Upper lobe of right lung (tissue), 1 donor: ENCODE results near the gene RRP15. TPM values are rescaled to one million over a fixed set of nuclear protein-coding genes. Genes with fewer than 3 reads are reported as not detected.

Experiments
- ATAC-seq: fragments of 200-7000 bp; cut with Tn5 transposase; one replicate; pipeline ENCODE4 v1.9.1; 2020; ENCODE audit warnings: mild to moderate bottlenecking, moderate library complexity
- DNase-seq: peaks from one replicate; pipeline ENCODE4 v3.0.0-alpha.2; 2020
- H3K27ac ChIP-seq: fragments of 200-600 bp; one replicate; pipeline ENCODE4 v1.8.0; 2022
- H3K27me3 ChIP-seq: fragments of 200-600 bp; one replicate; pipeline ENCODE4 v1.8.0; 2022; ENCODE audit warnings: mild to moderate bottlenecking
- H3K36me3 ChIP-seq: fragments of 200-600 bp; one replicate; pipeline ENCODE4 v1.8.0; 2022
- H3K4me1 ChIP-seq: fragments of 200-600 bp; one replicate; pipeline ENCODE4 v1.8.0; 2022
- H3K4me3 ChIP-seq: fragments of 200-600 bp; one replicate; pipeline ENCODE4 v1.8.0; 2022; ENCODE audit warnings: mild to moderate bottlenecking
- H3K9me3 ChIP-seq: fragments of 200-600 bp; one replicate; pipeline ENCODE4 v1.8.0; 2022
- CTCF ChIP-seq: fragments of 200-600 bp; IDR thresholded peaks from one replicate; pipeline ENCODE4 v1.8.0; 2022; ENCODE audit warnings: antibody characterized with exemption
- intact Hi-C: fragments of 100-400 bp; cut with DNase I; formaldehyde crosslinking; loops from one replicate; pipeline ENCODE4 v1.11.0; 2022
- total RNA-seq: library from RNA; stranded (reverse); fragmentation: NEBNext Ultra II Directional; extraction: Animal tissue kit (Norgen Biotek cat#: 25700); gene quantifications from one replicate; pipeline ENCODE4 v1.2.1, GENCODE V29; 2021
- donor health status: DM: no; HTN: yes; CAD: no; lungs with severe emphysema.

The RRP15 gene
- total RNA-seq, 1 donor from 2014 or later = 16.9 TPM

GRCh38 chr1:218369688-218370511, 84.8 kb downstream of the RRP15 start:
- no peak for TF ChIP-seq CTCF
- Histone ChIP-seq H3K27ac (no peak overlapping the region), H3K27me3 (no peaks in the 10 kb centered on the region), H3K9me3 (no peaks in the 10 kb centered on the region), H3K4me1 (peaks cover 34% of the 10 kb centered on the region), H3K36me3 (no peaks in the 10 kb centered on the region), H3K4me3 (no peak overlapping the region)
- no peak for DNase-seq
- intact Hi-C loops = no loop called here
- ATAC-seq = no peak

GRCh38 chr1:218371927-218372672, 87.0 kb downstream of the RRP15 start:
- ATAC-seq = no peak
- TF ChIP-seq CTCF = no peak

GRCh38 chr1:218374401-218375353, 89.6 kb downstream of the RRP15 start:
- H3K4me1 ChIP-seq = peaks cover 34% of the 10 kb centered on the region
- no peak overlapping the region for H3K27ac ChIP-seq
- no peaks in the 10 kb centered on the region for H3K36me3 ChIP-seq
- H3K9me3 ChIP-seq = no peaks in the 10 kb centered on the region
- H3K4me3 ChIP-seq = no peak overlapping the region
- no peak for DNase-seq
- ATAC-seq = no peak
- H3K27me3 ChIP-seq = no peaks in the 10 kb centered on the region
- no peak for TF ChIP-seq CTCF
- intact Hi-C loops = no loop called here

More at GRCh38 chr1:218371927-218372672, 87.0 kb downstream of the RRP15 start:
- intact Hi-C loops = no loop called here
- peaks cover 29% of the 10 kb centered on the region for H3K4me1 ChIP-seq
- no peaks in the 10 kb centered on the region for H3K27me3 ChIP-seq
- no peaks in the 10 kb centered on the region for H3K36me3 ChIP-seq
- H3K4me3 ChIP-seq = no peak overlapping the region
- no peak for DNase-seq
- peak overlapping the region; percentile 44 for H3K27ac ChIP-seq
- no peaks in the 10 kb centered on the region for H3K9me3 ChIP-seq

GRCh38 chr1:218376722-218377121, 91.6 kb downstream of the RRP15 start:
- peaks cover 37% of the 10 kb centered on the region for H3K4me1 ChIP-seq
- H3K27ac ChIP-seq = no peak overlapping the region
- DNase-seq = no peak
- no peaks in the 10 kb centered on the region for H3K36me3 ChIP-seq
- H3K4me3 ChIP-seq = no peak overlapping the region
- no peak for ATAC-seq
- intact Hi-C loops = no loop called here
- no peaks in the 10 kb centered on the region for H3K9me3 ChIP-seq
- TF ChIP-seq CTCF = no peak
- H3K27me3 ChIP-seq = no peaks in the 10 kb centered on the region

- H3K36me3 ChIP-seq = no peaks in the 10 kb centered on the region
- ATAC-seq (peak; percentile 41), DNase-seq (no peak)
- H3K27me3 ChIP-seq = no peaks in the 10 kb centered on the region
- no peaks in the 10 kb centered on the region for H3K9me3 ChIP-seq
- intact Hi-C loops = no loop called here
- no peak overlapping the region for H3K27ac ChIP-seq
- H3K4me1 ChIP-seq = peaks cover 33% of the 10 kb centered on the region
- no peak for TF ChIP-seq CTCF
- H3K4me3 ChIP-seq = no peak overlapping the region
Measured at GRCh38 chr1:218377143-218377660, 92.1 kb downstream of the RRP15 start.
